BJ (cell line): ENCODE results near the gene SOCS7. TPM values are rescaled to one million over a fixed set of nuclear protein-coding genes. Genes with fewer than 3 reads are reported as not detected.
A peak's percentile ranks its signal among the peaks of the same experiment; 100 is the strongest.

Source experiments
- CTCF ChIA-PET: fragments of 350-600 bp; formaldehyde crosslinking; extraction: SDS; loops from one replicate; lab custom pipeline; 2021; ENCODE audit warnings: antibody characterized with exemption, inconsistent platforms; lab: Yijun Ruan, JAX
- POLR2A ChIA-PET: fragments of 300-600 bp; sonication (Branson Sonifier 250); formaldehyde crosslinking; extraction: SDS; loops from one replicate; lab custom pipeline; 2021; ENCODE audit warnings: antibody characterized with exemption; lab: Charles Lee
- DNase-seq: peaks from one replicate; pipeline ENCODE4 v3.0.0-alpha.2; 2011; ENCODE audit warnings: low read depth
- H3K27me3 ChIP-seq: 2 replicates; pipeline ENCODE4 v1.6.0; 2011; ENCODE audit warnings: low read length; ENCODE audit not compliant: control insufficient read depth, insufficient read depth
- H3K36me3 ChIP-seq: 2 replicates; pipeline ENCODE4 v1.5.1; 2011; ENCODE audit warnings: low read length; ENCODE audit not compliant: control insufficient read depth, insufficient read depth
- H3K4me3 ChIP-seq: 2 replicates; pipeline ENCODE4 v1.5.1; 2011; ENCODE audit warnings: low read depth, mild to moderate bottlenecking, control low read depth, low read length
- CTCF ChIP-seq: IDR thresholded peaks from 2 replicates; pipeline ENCODE4 v1.5.1; 2011; ENCODE audit warnings: low read depth, mild to moderate bottlenecking, control low read depth, inconsistent platforms, low read length, moderate library complexity; ENCODE audit not compliant: insufficient read depth
- polyA plus RNA-seq: library from polyadenylated mRNA; depleted of rRNA; stranded (reverse); fragments of >200 nt; gene quantifications from 2 replicates; pipeline ENCODE4 v1.2.3, GENCODE V29; 2011

Gene SOCS7
- polyA plus RNA-seq, 1 experiment = 9.2 TPM

GRCh38 chr17:38418062-38418692 lies 66.5 kb downstream of the SOCS7 start:
- Histone ChIP-seq H3K36me3 (no peaks in the 10 kb centered on the region), H3K27me3 (peaks cover 25% of the 10 kb centered on the region), H3K4me3 (no peak overlapping the region)
- CTCF ChIA-PET = interaction anchor here (0.6 to 14.6 kb wide), 2 partner anchors 68 to 76 kb away, joined by 5 to 318 read pairs; partner anchors contain the start of genes GPR179 and SOCS7
- DNase-seq = no peak
- POLR2A ChIA-PET = interaction anchor here (0.6 kb wide), 1 partner anchor 66 kb away, joined by 3 read pairs; no protein-coding TSS in a partner anchor
- no peak for TF ChIP-seq CTCF

GRCh38 chr17:38418693-38419507 lies 67.3 kb downstream of the SOCS7 start:
- H3K27me3 ChIP-seq = peaks cover 25% of the 10 kb centered on the region
- TF ChIP-seq CTCF = no peak
- POLR2A ChIA-PET = no interaction called here

GRCh38 chr17:38419508-38419981 lies 67.9 kb downstream of the SOCS7 start:
- H3K4me3 ChIP-seq = no peak overlapping the region; the same call in 1 of the 2 replicates
- no peak for DNase-seq
- ChIA-PET CTCF (interaction anchor here (0.7 to 14.6 kb wide), 5 partner anchors 37 to 140 kb away, joined by 3 to 318 read pairs (median 4); partner anchors contain the start of genes GPR179 and SOCS7), POLR2A (interaction anchor here (0.8 kb wide), 1 partner anchor 68 kb away, joined by 3 read pairs; the partner anchor contains the start of gene SOCS7)
- H3K27me3 ChIP-seq = peaks cover 25% of the 10 kb centered on the region
- H3K36me3 ChIP-seq = no peaks in the 10 kb centered on the region
- no peak for TF ChIP-seq CTCF

More at GRCh38 chr17:38418693-38419507, 67.3 kb downstream of the SOCS7 start:
- H3K36me3 ChIP-seq = no peaks in the 10 kb centered on the region
- CTCF ChIA-PET = interaction anchor here (0.7 to 14.6 kb wide), 6 partner anchors 12 to 140 kb away, joined by 3 to 318 read pairs (median 4); partner anchors contain the start of genes GPR179 and SOCS7
- no peak for DNase-seq
- H3K4me3 ChIP-seq = peak overlapping the region; percentile 14; the same call in 1 of the 2 replicates

- CTCF ChIA-PET = interaction anchor here (0.9 to 14.6 kb wide), 8 partner anchors 24 to 84 kb away, joined by 3 to 318 read pairs (median 4); partner anchors contain the start of genes GPR179 and SOCS7
- Histone ChIP-seq H3K27me3 (peaks cover 25% of the 10 kb centered on the region), H3K36me3 (no peaks in the 10 kb centered on the region), H3K4me3 (no peak overlapping the region)
- POLR2A ChIA-PET = interaction anchor here (0.8 kb wide), 1 partner anchor 69 kb away, joined by 3 read pairs; the partner anchor contains the start of gene SOCS7
- TF ChIP-seq CTCF = no peak
- no peak for DNase-seq
Observed at GRCh38 chr17:38420518-38420917, 68.9 kb downstream of the SOCS7 start.
